K562 (cell line): ENCODE measurements around the gene ADORA2B. TPM values are rescaled to one million over a fixed set of nuclear protein-coding genes. Genes with fewer than 3 reads are reported as not detected.

Experiments used
- BMI1 ChIP-seq: fragments of 150-350 bp; IDR thresholded peaks from 2 replicates; pipeline ENCODE4 v1.6.1; 2014; ENCODE audit warnings: low read length
- BRCA1 ChIP-seq, 2 experiments: fragments of 450-650 bp in 1 of 2; sonication (generic) in 1 of 2; formaldehyde crosslinking in 1 of 2; IDR thresholded peaks; 2 replicates each; pipeline versions ENCODE4 v1.5.0 to v1.6.1; 2017 to 2020; ENCODE audit warnings: mild to moderate bottlenecking in 1 of 2, missing genetic modification reagents in 1 of 2
- COPS2 ChIP-seq: fragments of 450-650 bp; conservative IDR thresholded peaks from 2 replicates; pipeline ENCODE4 v1.6.1; 2016; ENCODE audit warnings: mild to moderate bottlenecking, moderate library complexity
- EP400 ChIP-seq: fragments of 450-650 bp; IDR thresholded peaks from 2 replicates; pipeline ENCODE4 v1.6.1; 2017; ENCODE audit warnings: antibody characterized with exemption, mild to moderate bottlenecking, moderate library complexity
- EZH2 ChIP-seq: IDR thresholded peaks from 2 replicates; pipeline ENCODE4 v1.6.1; 2012; ENCODE audit warnings: low read depth, mild to moderate bottlenecking, inconsistent platforms, low read length, borderline replicate concordance
- FIP1L1 ChIP-seq: fragments of 200-400 bp; formaldehyde crosslinking; IDR thresholded peaks from 2 replicates; pipeline ENCODE4 v1.6.1; 2018; ENCODE audit warnings: mild to moderate bottlenecking, low read depth, low read length; ENCODE audit not compliant: poor library complexity, severe bottlenecking
- HDAC1 ChIP-seq, 2 experiments: fragments of 450-650 bp; IDR thresholded peaks; 2 replicates each; pipeline ENCODE4 v1.6.1; 2016 to 2017; ENCODE audit warnings: inconsistent platforms in 1 of 2, mild to moderate bottlenecking in 1 of 2, moderate library complexity in 1 of 2
- ID3 ChIP-seq, 2 experiments: fragments of 250-450 bp in 1 of 2; fragments of 450-650 bp in 1 of 2; sonication (Bioruptor Pico) in 1 of 2; IDR thresholded peaks; 2 replicates each; pipeline versions ENCODE4 v1.6.1 to v1.8.0; 2016 to 2021; ENCODE audit warnings: mild to moderate bottlenecking in 2 of 2, moderate library complexity in 2 of 2, missing compliant biosample characterization in 1 of 2, missing genetic modification characterization in 1 of 2
- MTA3 ChIP-seq: fragments of 450-650 bp; formaldehyde crosslinking; IDR thresholded peaks from 2 replicates; pipeline ENCODE4 v1.6.1; 2017; ENCODE audit warnings: mild to moderate bottlenecking, borderline replicate concordance
- NCOA2 ChIP-seq, 2 experiments: fragments of 450-650 bp; IDR thresholded peaks; 2 replicates each; pipeline ENCODE4 v1.6.1; 2018; ENCODE audit warnings: mild to moderate bottlenecking in 2 of 2, moderate library complexity in 1 of 2; ENCODE audit not compliant: partially characterized antibody in 2 of 2
- NCOR1 ChIP-seq: fragments of 450-650 bp; IDR thresholded peaks from 2 replicates; pipeline ENCODE4 v1.6.1; 2016; ENCODE audit warnings: mild to moderate bottlenecking, moderate library complexity
- POLR2B ChIP-seq: fragments of 450-650 bp; IDR thresholded peaks from 2 replicates; pipeline ENCODE4 v1.6.1; 2018; ENCODE audit warnings: low read depth; ENCODE audit not compliant: partially characterized antibody
- SIN3A ChIP-seq, 2 experiments: fragments of 150-350 bp in 1 of 2; IDR thresholded peaks; 2 replicates each; pipeline ENCODE4 v1.6.1; 2011 to 2016; ENCODE audit warnings: borderline replicate concordance in 2 of 2, low read depth in 2 of 2, low read length in 2 of 2, mild to moderate bottlenecking in 2 of 2, moderate library complexity in 2 of 2; ENCODE audit not compliant: control insufficient read depth in 1 of 2
- SUPT5H ChIP-seq: fragments of 450-650 bp; IDR thresholded peaks from 2 replicates; pipeline ENCODE4 v1.6.1; 2016
- TEAD4 ChIP-seq, 2 experiments: sonication (generic) in 1 of 2; formaldehyde crosslinking in 1 of 2; IDR thresholded peaks; 2 replicates each; pipeline versions ENCODE4 v1.6.1 to v1.8.0; 2012 to 2022; ENCODE audit warnings: borderline replicate concordance in 1 of 2, inconsistent platforms in 1 of 2, low read length in 1 of 2, mild to moderate bottlenecking in 1 of 2, missing genetic modification reagents in 1 of 2
- U2AF2 ChIP-seq: fragments of 200-400 bp; formaldehyde crosslinking; optimal IDR thresholded peaks from 2 replicates; pipeline ENCODE3; 2017; ENCODE audit warnings: low read depth, mild to moderate bottlenecking, low read length
- ZBTB7A ChIP-seq: IDR thresholded peaks from 2 replicates; pipeline ENCODE4 v1.6.1; 2011; ENCODE audit warnings: low read depth, mild to moderate bottlenecking, low read length, moderate library complexity, borderline replicate concordance; ENCODE audit not compliant: control insufficient read depth
- ZNF124 ChIP-seq: sonication (generic); formaldehyde crosslinking; IDR thresholded peaks from 2 replicates; pipeline ENCODE4 v1.8.1; 2022; ENCODE audit warnings: missing genetic modification reagents
- ZNF639 ChIP-seq, 2 experiments: fragments of 200-800 bp in 1 of 2; sonication (Bioruptor generic) in 1 of 2; sonication (generic) in 1 of 2; formaldehyde crosslinking in 1 of 2; IDR thresholded peaks in 1 of 2; conservative IDR thresholded peaks in 1 of 2; 2 replicates each; pipeline versions ENCODE4 v1.5.0 to v1.6.1; 2016 to 2020; ENCODE audit warnings: missing compliant biosample characterization in 1 of 2, missing genetic modification characterization in 1 of 2, missing genetic modification reagents in 1 of 2
- polyA plus RNA-seq, 8 experiments: library from polyadenylated mRNA; depleted of rRNA in 4 of 8; stranded (reverse) in 5 of 8; unstranded in 3 of 8; fragments of >200 nt; fragmentation: Nextera tagmentation in 2 of 8; fragmentation: Illumina TruSeq in 1 of 8; extraction: Ambion mirVana in 2 of 8; extraction: Trizol in 1 of 8; gene quantifications; 2 replicates each; pipeline versions ENCODE4 v1.2.1 to v1.2.3, GENCODE V29; 2011 to 2014; ENCODE audit warnings: inconsistent platforms in 1 of 8, missing spikeins in 1 of 8
- total RNA-seq, 7 experiments: library from RNA; depleted of rRNA in 6 of 7; stranded (reverse); fragments of >200 nt in 6 of 7; fragmentation: Illumina TruSeq in 2 of 7; extraction: Trizol in 2 of 7; gene quantifications; 2 replicates each; pipeline versions ENCODE4 v1.2.1 to v1.2.3, GENCODE V29; 2011 to 2021; ENCODE audit warnings: low replicate concordance in 1 of 7
- TF ChIP-seq, protein P1 (sequence below): sonication (generic); formaldehyde crosslinking; IDR thresholded peaks from 2 replicates; pipeline ENCODE4 v1.8.1; 2023; ENCODE audit warnings: mild to moderate bottlenecking, missing genetic modification reagents
- TF ChIP-seq, protein P2 (sequence below): IDR thresholded peaks from 2 replicates; pipeline ENCODE4 v1.6.1; 2011; ENCODE audit not compliant: insufficient read length; ENCODE audit errors: extremely low read depth

ADORA2B gene
- total and polyA plus RNA-seq, 9 of the 15 experiments (the other 6 are each of a cell fraction or from before 2014, with no cell fraction given): 6.4 to 16.6 (median 10.5) TPM

GRCh38 chr17:15999141-15999973 lies 54.4 kb downstream of the ADORA2B start, which contains the start of the genes TTC19 and ZSWIM7 (continued):
- TF ChIP-seq TEAD4 (IDR thresholded peaks at IDR 0.05; ENCODE audit: low read length) (no peak), TEAD4 (CRISPR knock-in tag; IDR thresholded peaks at IDR 0.05; ENCODE audit: borderline replicate concordance) (0 out of 2 replicates have a peak, but pooled peaks have one; percentile 33), HDAC1 (IDR thresholded peaks at IDR 0.05) (peak in 1 of 2 experiments; percentile 94; a peak in 2 of 4 replicates), SIN3A (IDR thresholded peaks at IDR 0.05; ENCODE audit: borderline replicate concordance in 2 of 2, control insufficient read depth in 1 of 2, low read depth in 2 of 2, low read length in 2 of 2) (peak; percentile 39 to 86; a peak in 2 of 4 replicates), ZBTB7A (peak; percentile 50; the same call in 1 of the 2 replicates), POLR2B (peak; percentile 59), EP400 (peak; percentile 87), BRCA1 (IDR thresholded peaks at IDR 0.05) (no peak), BRCA1 (CRISPR knock-in tag; IDR thresholded peaks at IDR 0.05) (no peak), EZH2 (no peak), NCOA2 (IDR thresholded peaks at IDR 0.05; ENCODE audit: partially characterized antibody in 2 of 2) (no peak), COPS2 (no peak), MTA3 (peak; percentile 97), BMI1 (no peak), ZNF639 (CRISPR knock-in tag; conservative IDR thresholded peaks at IDR 0.05 in 1 of 2, IDR thresholded peaks at IDR 0.05 in 1 of 2) (peak in 1 of 2 experiments; percentile 72; a peak in 2 of 4 replicates), NCOR1 (0 out of 2 replicates have a peak, but pooled peaks have one; percentile 40), SUPT5H (peak; percentile 68), FIP1L1 (peak; percentile 90), ZNF124 (no peak), ID3 (CRISPR knock-in tag; IDR thresholded peaks at IDR 0.05) (no peak), ID3 (tag; IDR thresholded peaks at IDR 0.05) (0 out of 2 replicates have a peak, but pooled peaks have one; percentile 53), U2AF2 (no peak)
- TF ChIP-seq, protein P1, sequence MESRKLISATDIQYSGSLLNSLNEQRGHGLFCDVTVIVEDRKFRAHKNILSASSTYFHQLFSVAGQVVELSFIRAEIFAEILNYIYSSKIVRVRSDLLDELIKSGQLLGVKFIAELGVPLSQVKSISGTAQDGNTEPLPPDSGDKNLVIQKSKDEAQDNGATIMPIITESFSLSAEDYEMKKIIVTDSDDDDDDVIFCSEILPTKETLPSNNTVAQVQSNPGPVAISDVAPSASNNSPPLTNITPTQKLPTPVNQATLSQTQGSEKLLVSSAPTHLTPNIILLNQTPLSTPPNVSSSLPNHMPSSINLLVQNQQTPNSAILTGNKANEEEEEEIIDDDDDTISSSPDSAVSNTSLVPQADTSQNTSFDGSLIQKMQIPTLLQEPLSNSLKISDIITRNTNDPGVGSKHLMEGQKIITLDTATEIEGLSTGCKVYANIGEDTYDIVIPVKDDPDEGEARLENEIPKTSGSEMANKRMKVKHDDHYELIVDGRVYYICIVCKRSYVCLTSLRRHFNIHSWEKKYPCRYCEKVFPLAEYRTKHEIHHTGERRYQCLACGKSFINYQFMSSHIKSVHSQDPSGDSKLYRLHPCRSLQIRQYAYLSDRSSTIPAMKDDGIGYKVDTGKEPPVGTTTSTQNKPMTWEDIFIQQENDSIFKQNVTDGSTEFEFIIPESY: peak; percentile 80
- TF ChIP-seq, protein P2, sequence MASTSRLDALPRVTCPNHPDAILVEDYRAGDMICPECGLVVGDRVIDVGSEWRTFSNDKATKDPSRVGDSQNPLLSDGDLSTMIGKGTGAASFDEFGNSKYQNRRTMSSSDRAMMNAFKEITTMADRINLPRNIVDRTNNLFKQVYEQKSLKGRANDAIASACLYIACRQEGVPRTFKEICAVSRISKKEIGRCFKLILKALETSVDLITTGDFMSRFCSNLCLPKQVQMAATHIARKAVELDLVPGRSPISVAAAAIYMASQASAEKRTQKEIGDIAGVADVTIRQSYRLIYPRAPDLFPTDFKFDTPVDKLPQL: no peak
